Measurements from ENCODE around the gene DPP10.

DPP10 gene

GRCh38 chr2:114859726-114860510, 417.5 kb downstream of the DPP10 start:
- H3K4me3 Mint-ChIP-seq = no peak overlapping the region
- no peak for DNase-seq

GRCh38 chr2:114862243-114862642, 419.8 kb downstream of the DPP10 start:
- ATAC-seq (no peak), DNase-seq (no peak)
- no peaks in the 10 kb centered on the region for H3K9me3 Mint-ChIP-seq
- no peak overlapping the region for H3K27ac Mint-ChIP-seq
- no peak overlapping the region for H3K4me3 Mint-ChIP-seq
- no peaks in the 10 kb centered on the region for H3K27me3 Mint-ChIP-seq
- no peaks in the 10 kb centered on the region for H3K4me1 Mint-ChIP-seq

More at GRCh38 chr2:114859726-114860510, 417.5 kb downstream of the DPP10 start:
- Mint-ChIP-seq H3K9me3 (no peaks in the 10 kb centered on the region), H3K4me1 (no peaks in the 10 kb centered on the region), H3K27me3 (no peaks in the 10 kb centered on the region), H3K27ac (no peak overlapping the region)
- no peak for ATAC-seq

- H3K4me1 Mint-ChIP-seq = no peaks in the 10 kb centered on the region
- ATAC-seq (no peak), DNase-seq (no peak)
- H3K27ac Mint-ChIP-seq = no peak overlapping the region
- H3K27me3 Mint-ChIP-seq = no peaks in the 10 kb centered on the region
- H3K9me3 Mint-ChIP-seq = no peaks in the 10 kb centered on the region
- no peak overlapping the region for H3K4me3 Mint-ChIP-seq
These were observed 422.5 kb downstream of the DPP10 start for GRCh38 chr2:114864901-114865300.

DNA sequence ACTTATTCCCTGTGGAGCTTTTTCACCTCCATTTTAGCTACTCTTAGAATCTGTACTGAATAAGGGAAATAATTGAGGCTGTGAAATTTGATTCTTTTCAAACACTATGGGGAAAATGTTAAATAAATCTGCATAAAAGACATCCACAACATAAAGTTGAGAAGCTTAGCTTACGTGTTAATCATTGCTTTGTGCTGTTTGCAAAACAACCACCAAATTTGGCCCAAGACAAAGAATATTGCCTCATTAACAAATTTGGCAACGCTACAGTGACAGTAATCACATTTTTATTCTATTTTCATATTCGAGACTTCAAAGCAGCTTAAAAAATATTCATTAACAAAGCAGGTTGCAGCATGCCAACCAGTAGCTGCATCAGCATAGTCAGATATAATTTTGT, 437.6 kb downstream of the DPP10 start:
- Mint-ChIP-seq H3K27me3 (no peaks in the 10 kb centered on the region), H3K27ac (no peak overlapping the region), H3K4me1 (no peaks in the 10 kb centered on the region), H3K9me3 (peaks cover 0 to 5% of the 10 kb centered on the region in 2 donors), H3K4me3 (no peak overlapping the region)
- ATAC-seq = no peak
- no peak for DNase-seq

DNA sequence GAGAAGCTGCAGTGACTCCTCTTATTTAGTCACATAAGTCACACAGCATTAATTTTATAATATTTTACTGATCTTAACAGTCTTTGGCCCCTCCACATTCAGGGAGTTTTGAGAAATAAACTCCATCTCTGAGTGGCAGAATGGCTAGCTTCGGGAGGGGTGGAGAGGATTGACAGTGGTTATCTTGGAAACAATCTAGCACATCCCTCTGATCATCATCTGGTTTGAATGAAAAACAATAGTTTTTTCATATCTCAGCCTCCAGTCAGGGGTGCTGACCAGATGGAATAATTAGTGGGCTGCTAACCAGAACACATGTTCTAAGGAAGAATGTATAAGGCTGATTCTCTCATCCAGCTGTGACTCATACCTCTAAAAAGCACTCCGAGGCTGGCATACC, 477.5 kb downstream of the DPP10 start:
- Mint-ChIP-seq H3K9me3 (peaks cover 0 to 14% of the 10 kb centered on the region in 2 donors), H3K4me3 (no peak overlapping the region), H3K27ac (no peak overlapping the region), H3K4me1 (no peaks in the 10 kb centered on the region), H3K27me3 (no peaks in the 10 kb centered on the region)
- ATAC-seq (no peak), DNase-seq (no peak)

- DNase-seq (no peak), ATAC-seq (no peak)
- H3K27me3 Mint-ChIP-seq = no peaks in the 10 kb centered on the region
- H3K4me1 Mint-ChIP-seq = no peaks in the 10 kb centered on the region
- H3K9me3 Mint-ChIP-seq = no peaks in the 10 kb centered on the region
- H3K27ac Mint-ChIP-seq = no peak overlapping the region
- no peak overlapping the region for H3K4me3 Mint-ChIP-seq
These were observed 479.6 kb downstream of the DPP10 start for GRCh38 chr2:114922076-114922475.

GRCh38 chr2:114925296-114926255, 483.1 kb downstream of the DPP10 start:
- DNase-seq (no peak), ATAC-seq (no peak)
- no peaks in the 10 kb centered on the region for H3K4me1 Mint-ChIP-seq
- no peak overlapping the region for H3K27ac Mint-ChIP-seq
- no peak overlapping the region for H3K4me3 Mint-ChIP-seq
- H3K27me3 Mint-ChIP-seq = no peaks in the 10 kb centered on the region
- H3K9me3 Mint-ChIP-seq = peaks cover 8 to 20% of the 10 kb centered on the region in 2 donors

DNA sequence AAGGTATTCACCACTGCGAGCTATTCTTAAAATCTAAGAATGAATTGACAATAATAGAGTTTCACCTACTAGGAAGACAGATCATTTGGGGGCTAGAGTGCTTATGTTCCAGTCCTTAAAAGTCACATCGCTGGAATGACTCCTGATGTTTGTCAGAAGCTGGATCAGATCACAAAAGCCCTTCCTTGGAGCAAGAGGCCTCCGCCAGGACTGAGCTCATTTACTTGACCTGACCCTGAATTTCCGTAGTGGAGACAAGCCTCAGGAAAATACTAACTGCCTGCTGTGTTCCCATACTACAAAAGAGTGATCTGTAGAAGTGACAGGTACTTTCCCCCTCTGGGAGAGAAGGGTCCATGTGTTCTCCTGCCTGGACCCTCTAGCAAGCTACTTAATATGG, 483.9 kb downstream of the DPP10 start:
- ATAC-seq = no peak
- Mint-ChIP-seq H3K27me3 (no peaks in the 10 kb centered on the region), H3K4me1 (no peaks in the 10 kb centered on the region), H3K27ac (no peak overlapping the region), H3K4me3 (no peak overlapping the region), H3K9me3 (peaks cover 8 to 20% of the 10 kb centered on the region in 2 donors)
- DNase-seq = no peak

DNA sequence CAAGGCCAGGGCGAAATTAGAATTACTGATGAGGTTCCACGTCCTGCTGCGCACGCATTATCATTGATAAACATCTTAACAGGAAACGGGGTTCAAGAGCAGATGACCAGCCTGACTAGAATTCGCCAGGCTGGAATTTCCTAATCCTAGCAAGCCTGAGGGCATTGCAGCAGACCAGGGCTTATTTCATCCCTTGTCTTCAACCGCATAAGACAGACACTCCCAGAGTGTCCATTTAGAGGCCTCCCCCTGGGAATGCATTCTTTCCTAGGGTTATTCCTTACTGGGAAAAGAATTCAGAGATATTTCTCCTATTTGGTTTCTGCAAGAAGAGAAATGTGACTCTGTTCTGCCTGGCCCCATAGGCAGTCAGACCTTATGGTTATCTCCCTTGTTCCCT, 486.8 kb downstream of the DPP10 start:
- no peak overlapping the region for H3K27ac Mint-ChIP-seq
- H3K4me3 Mint-ChIP-seq = no peak overlapping the region
- ATAC-seq (no peak), DNase-seq (no peak)
- no peaks in the 10 kb centered on the region for H3K27me3 Mint-ChIP-seq
- peaks cover 8 to 23% of the 10 kb centered on the region in 2 donors for H3K9me3 Mint-ChIP-seq
- H3K4me1 Mint-ChIP-seq = no peaks in the 10 kb centered on the region

DNA sequence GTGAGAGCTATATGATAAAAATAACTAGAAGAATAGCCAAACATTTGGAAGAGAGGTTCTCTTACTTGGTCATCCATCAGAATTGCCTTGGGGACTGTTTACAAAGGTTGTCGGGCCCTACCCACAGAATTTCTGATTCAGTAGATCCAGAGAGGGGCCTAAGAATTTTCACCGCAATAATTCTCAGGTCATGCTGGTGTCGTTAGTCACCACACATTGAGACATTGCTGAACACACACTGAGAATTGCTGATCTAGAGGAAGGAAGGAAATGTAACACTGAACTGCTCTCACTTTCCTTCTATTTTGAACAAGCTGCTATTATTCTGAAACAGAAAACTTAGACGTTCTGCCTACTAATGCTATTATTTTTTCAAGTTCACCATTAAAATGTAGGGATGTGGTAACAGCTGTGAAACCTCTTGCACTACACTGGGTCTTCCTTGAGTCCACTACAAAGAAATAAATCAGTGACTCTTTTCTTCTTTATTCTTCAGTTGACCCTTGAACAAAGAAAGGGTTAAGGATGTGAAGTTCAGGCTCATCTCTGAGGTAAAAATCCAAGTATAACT, 491.3 kb downstream of the DPP10 start:
- H3K27me3 Mint-ChIP-seq = no peaks in the 10 kb centered on the region
- H3K4me1 Mint-ChIP-seq = no peaks in the 10 kb centered on the region
- H3K9me3 Mint-ChIP-seq = peaks cover 3 to 12% of the 10 kb centered on the region in 2 donors
- ATAC-seq = no peak
- no peak overlapping the region for H3K27ac Mint-ChIP-seq
- no peak for DNase-seq
- no peak overlapping the region for H3K4me3 Mint-ChIP-seq

DNA sequence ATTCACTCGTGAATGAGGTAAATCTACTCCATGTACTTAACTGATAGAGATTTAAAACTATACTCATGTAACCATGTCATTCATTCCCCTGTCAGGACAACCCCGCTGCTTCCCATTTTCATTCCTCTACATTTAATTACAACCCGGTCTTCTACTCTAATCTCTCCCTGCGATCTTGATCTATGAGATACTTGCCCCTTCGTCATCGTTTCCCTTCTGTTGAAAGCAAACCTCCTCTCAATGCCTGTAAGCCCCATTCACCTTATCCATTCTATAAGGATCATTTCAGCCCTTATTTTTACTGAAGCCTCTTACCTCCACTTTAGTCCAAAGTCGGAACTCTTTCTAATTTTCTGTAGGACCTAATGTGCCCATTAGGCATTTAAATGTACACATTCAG, 492.6 kb downstream of the DPP10 start:
- Mint-ChIP-seq H3K27me3 (no peaks in the 10 kb centered on the region), H3K9me3 (peaks cover 0 to 7% of the 10 kb centered on the region in 2 donors), H3K27ac (no peak overlapping the region), H3K4me3 (no peak overlapping the region), H3K4me1 (no peaks in the 10 kb centered on the region)
- DNase-seq = no peak
- no peak for ATAC-seq

- Mint-ChIP-seq H3K4me3 (no peak overlapping the region), H3K9me3 (peaks cover 0 to 7% of the 10 kb centered on the region in 2 donors), H3K4me1 (no peaks in the 10 kb centered on the region), H3K27ac (no peak overlapping the region), H3K27me3 (no peaks in the 10 kb centered on the region)
- no peak for ATAC-seq
- DNase-seq = no peak
These were observed 495.0 kb downstream of the DPP10 start for GRCh38 chr2:114937366-114937930.

DNA sequence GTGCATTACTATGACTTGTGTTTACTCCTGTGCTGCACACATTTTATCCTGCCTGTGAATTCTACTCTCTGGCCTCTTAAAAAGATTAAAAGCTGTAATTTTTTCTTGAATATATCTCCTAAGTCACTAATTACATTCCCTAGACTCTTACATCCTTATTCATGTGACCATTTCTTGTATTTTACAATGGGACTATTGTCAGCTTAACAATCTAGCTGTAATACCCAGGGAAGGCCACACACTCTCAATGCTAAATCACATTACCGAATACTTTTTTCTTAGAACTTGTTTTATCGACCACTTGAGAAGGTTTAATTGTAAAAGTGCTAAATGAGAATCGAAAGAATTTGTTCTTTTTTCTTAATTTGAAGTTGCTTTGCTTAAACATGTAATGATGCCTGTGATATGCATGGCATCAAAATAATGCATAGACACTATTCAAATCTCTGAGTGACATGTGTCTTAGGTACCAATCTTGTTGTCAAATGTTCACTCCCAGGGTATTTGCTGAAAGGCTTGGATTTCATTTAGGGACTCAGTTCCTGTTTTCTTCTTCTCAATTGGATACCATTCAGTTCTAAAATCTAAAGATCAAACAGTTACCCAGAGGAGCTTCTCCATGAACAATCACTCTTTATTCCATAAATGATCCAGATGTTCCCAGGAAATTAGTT, 498.5 kb downstream of the DPP10 start:
- Mint-ChIP-seq H3K9me3 (no peaks in the 10 kb centered on the region), H3K27me3 (no peaks in the 10 kb centered on the region), H3K4me1 (no peaks in the 10 kb centered on the region), H3K27ac (no peak overlapping the region), H3K4me3 (no peak overlapping the region)
- DNase-seq = no peak
- ATAC-seq = no peak

DNA sequence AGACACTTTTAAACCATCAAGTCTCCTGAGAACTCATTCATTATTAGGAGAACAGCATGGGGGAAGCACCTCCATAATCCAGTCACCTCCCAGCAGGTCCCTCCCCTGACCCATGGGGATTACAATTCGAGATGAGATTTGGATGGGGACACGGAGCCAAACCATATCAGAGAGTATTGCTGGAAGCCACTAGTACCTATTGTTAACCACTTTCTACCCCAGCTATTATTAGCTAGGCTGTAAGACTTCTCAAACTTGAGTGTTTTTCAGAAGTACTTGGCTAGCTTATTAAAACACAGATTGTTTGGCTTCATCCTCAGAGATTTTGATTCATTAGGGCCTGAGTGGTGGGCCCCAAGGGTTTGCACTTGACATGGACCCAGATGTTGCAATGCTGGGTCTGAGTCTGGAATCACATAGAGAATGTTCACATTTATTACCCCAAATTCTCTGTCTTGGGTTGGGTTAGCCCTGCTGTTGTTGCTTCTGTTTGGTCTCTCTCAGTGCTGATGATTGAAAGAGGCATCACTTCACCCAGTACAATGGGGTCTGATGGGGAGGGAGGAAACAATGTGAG, 506.9 kb downstream of the DPP10 start:
- Mint-ChIP-seq H3K4me1 (no peaks in the 10 kb centered on the region), H3K9me3 (peaks cover 0 to under 1% of the 10 kb centered on the region in 2 donors), H3K27me3 (no peaks in the 10 kb centered on the region), H3K4me3 (no peak overlapping the region), H3K27ac (no peak overlapping the region)
- ATAC-seq (no peak), DNase-seq (no peak)

DNA sequence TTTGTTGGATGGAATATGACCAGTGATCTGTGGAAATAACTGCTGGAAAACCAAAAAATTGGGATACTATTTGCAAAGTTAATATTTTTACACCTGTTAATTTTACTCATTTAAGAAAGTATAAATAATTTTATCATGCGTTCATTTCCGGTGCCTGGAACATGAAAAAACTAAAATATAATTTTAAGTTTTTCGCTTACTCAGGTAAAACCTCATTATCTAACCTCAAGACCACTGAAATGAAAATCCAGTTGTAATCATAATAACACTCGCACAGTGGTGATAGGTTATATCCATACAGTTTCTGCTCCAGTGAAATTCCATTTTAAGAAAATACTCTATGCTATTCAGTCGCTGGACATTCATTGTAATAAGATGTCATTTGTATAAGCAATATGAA, 517.9 kb downstream of the DPP10 start:
- Mint-ChIP-seq H3K9me3 (peaks cover 7 to 15% of the 10 kb centered on the region in 2 donors), H3K27ac (no peak overlapping the region), H3K4me1 (no peaks in the 10 kb centered on the region), H3K27me3 (no peaks in the 10 kb centered on the region), H3K4me3 (no peak overlapping the region)
- ATAC-seq = no peak
- DNase-seq = no peak
